ENCODE measurements around the gene CSNK1G1. TPM values are rescaled to one million over a fixed set of nuclear protein-coding genes. Genes with fewer than 3 reads are reported as not detected.
A peak's percentile ranks its signal among the peaks of the same experiment; 100 is the strongest.

CSNK1G1 gene
- total RNA-seq, 1 donor = 34.0 TPM

GRCh38 chr15:64251121-64251520 lies 104.9 kb downstream of the CSNK1G1 start:
- H3K4me1 ChIP-seq (ENCODE audit: insufficient read depth, low read length) = peaks cover 45% of the 10 kb centered on the region
- no peak overlapping the region for H2AFZ ChIP-seq (ENCODE audit: low read length)
- H3K4me2 ChIP-seq (ENCODE audit: insufficient read depth, low read length) = no peak overlapping the region
- H3K27ac ChIP-seq (ENCODE audit: low read depth, low read length) = peak overlapping the region; percentile 42
- H3K4me3 ChIP-seq (ENCODE audit: insufficient read depth, low read length) = no peak overlapping the region
- no peaks in the 10 kb centered on the region for H3K9me3 ChIP-seq (ENCODE audit: low read depth, low read length)
- no peak for TF ChIP-seq CTCF (IDR thresholded peaks at IDR 0.05; ENCODE audit: extremely low read depth, low read depth, low read length)
- no peaks in the 10 kb centered on the region for H3K27me3 ChIP-seq (ENCODE audit: insufficient read depth, low read length)
- no peak for DNase-seq (ENCODE audit: insufficient read length, low spot score, missing footprints)
- peaks cover 39% of the 10 kb centered on the region for H3K79me2 ChIP-seq (ENCODE audit: insufficient read depth, low read length)
- H3K36me3 ChIP-seq (ENCODE audit: insufficient read depth, low read length) = no peaks in the 10 kb centered on the region
- peaks cover 4% of the 10 kb centered on the region for H4K20me1 ChIP-seq (ENCODE audit: insufficient read depth, low read length)

- no peak for TF ChIP-seq CTCF (IDR thresholded peaks at IDR 0.05; ENCODE audit: extremely low read depth, low read depth, low read length)
- H3K4me1 ChIP-seq (ENCODE audit: insufficient read depth, low read length) = peaks cover 45% of the 10 kb centered on the region
- H3K27me3 ChIP-seq (ENCODE audit: insufficient read depth, low read length) = no peaks in the 10 kb centered on the region
- H2AFZ ChIP-seq (ENCODE audit: low read length) = no peak overlapping the region
- no peaks in the 10 kb centered on the region for H3K36me3 ChIP-seq (ENCODE audit: insufficient read depth, low read length)
- DNase-seq (ENCODE audit: insufficient read length, low spot score, missing footprints) = peak; percentile 53
- no peak overlapping the region for H3K4me3 ChIP-seq (ENCODE audit: insufficient read depth, low read length)
- H3K9me3 ChIP-seq (ENCODE audit: low read depth, low read length) = no peaks in the 10 kb centered on the region
- peaks cover 4% of the 10 kb centered on the region for H4K20me1 ChIP-seq (ENCODE audit: insufficient read depth, low read length)
- no peak overlapping the region for H3K4me2 ChIP-seq (ENCODE audit: insufficient read depth, low read length)
- H3K27ac ChIP-seq (ENCODE audit: low read depth, low read length) = peak overlapping the region; percentile 42
- H3K79me2 ChIP-seq (ENCODE audit: insufficient read depth, low read length) = peaks cover 41% of the 10 kb centered on the region
Measured at GRCh38 chr15:64249883-64250575, 105.9 kb downstream of the CSNK1G1 start.

GRCh38 chr15:64249406-64249805 lies 106.6 kb downstream of the CSNK1G1 start:
- TF ChIP-seq CTCF (IDR thresholded peaks at IDR 0.05; ENCODE audit: extremely low read depth, low read depth, low read length) = no peak
- peaks cover 45% of the 10 kb centered on the region for H3K79me2 ChIP-seq (ENCODE audit: insufficient read depth, low read length)
- H3K36me3 ChIP-seq (ENCODE audit: insufficient read depth, low read length) = no peaks in the 10 kb centered on the region
- H3K9me3 ChIP-seq (ENCODE audit: low read depth, low read length) = no peaks in the 10 kb centered on the region
- H3K27ac ChIP-seq (ENCODE audit: low read depth, low read length) = peak overlapping the region; percentile 42
- no peaks in the 10 kb centered on the region for H3K27me3 ChIP-seq (ENCODE audit: insufficient read depth, low read length)
- no peak for DNase-seq (ENCODE audit: insufficient read length, low spot score, missing footprints)
- H2AFZ ChIP-seq (ENCODE audit: low read length) = no peak overlapping the region
- H3K4me2 ChIP-seq (ENCODE audit: insufficient read depth, low read length) = no peak overlapping the region
- H3K4me3 ChIP-seq (ENCODE audit: insufficient read depth, low read length) = no peak overlapping the region
- peaks cover 4% of the 10 kb centered on the region for H4K20me1 ChIP-seq (ENCODE audit: insufficient read depth, low read length)
- peaks cover 45% of the 10 kb centered on the region for H3K4me1 ChIP-seq (ENCODE audit: insufficient read depth, low read length)

GRCh38 chr15:64247906-64248541 lies 107.9 kb downstream of the CSNK1G1 start:
- no peak overlapping the region for H3K4me3 ChIP-seq (ENCODE audit: insufficient read depth, low read length)
- peak overlapping the region; percentile 97 for H3K27ac ChIP-seq (ENCODE audit: low read depth, low read length)
- H3K79me2 ChIP-seq (ENCODE audit: insufficient read depth, low read length) = peaks cover 46% of the 10 kb centered on the region

More at GRCh38 chr15:64247906-64248541, 107.9 kb downstream of the CSNK1G1 start:
- no peak overlapping the region for H2AFZ ChIP-seq (ENCODE audit: low read length)
- H3K27me3 ChIP-seq (ENCODE audit: insufficient read depth, low read length) = no peaks in the 10 kb centered on the region
- no peaks in the 10 kb centered on the region for H3K9me3 ChIP-seq (ENCODE audit: low read depth, low read length)
- H3K4me2 ChIP-seq (ENCODE audit: insufficient read depth, low read length) = peak overlapping the region; percentile 57
- no peak for TF ChIP-seq CTCF (IDR thresholded peaks at IDR 0.05; ENCODE audit: extremely low read depth, low read depth, low read length)
- peaks cover 4% of the 10 kb centered on the region for H4K20me1 ChIP-seq (ENCODE audit: insufficient read depth, low read length)
- DNase-seq (ENCODE audit: insufficient read length, low spot score, missing footprints) = peak; percentile 86
- H3K4me1 ChIP-seq (ENCODE audit: insufficient read depth, low read length) = peaks cover 45% of the 10 kb centered on the region
- H3K36me3 ChIP-seq (ENCODE audit: insufficient read depth, low read length) = no peaks in the 10 kb centered on the region

Data from osteoblast (primary cell).